Measurements from ENCODE around the gene GNG2. TPM values are rescaled to one million over a fixed set of nuclear protein-coding genes. Genes with fewer than 3 reads are reported as not detected.

The GNG2 gene
- total and polyA plus RNA-seq, 10 of the 15 experiments (the other 5 are each of a cell fraction or from before 2014, with no cell fraction given), result 31.6 to 114 (median 66.4) TPM

GRCh38 chr14:51818748-51819380 lies 41.5 kb upstream of the GNG2 start (continued):
- TF ChIP-seq POLR2AphosphoS2 (IDR thresholded peaks at IDR 0.05; ENCODE audit: low read depth, low read length) (no peak), GATAD2B (conservative IDR thresholded peaks at IDR 0.05; ENCODE audit: low read depth) (no peak), PRDM15 (CRISPR knock-in tag; IDR thresholded peaks at IDR 0.05) (no peak)

GRCh38 chr14:51821822-51822221 lies 38.6 kb upstream of the GNG2 start:
- Histone ChIP-seq H3K9ac (ENCODE audit: control insufficient read depth, insufficient read depth, low read length) (no peak overlapping the region), H3K27ac (ENCODE audit: control insufficient read depth, insufficient read depth) (no peak overlapping the region), H3K4me3 (no peak overlapping the region), H3K9me3 (replicated peaks; ENCODE audit: control insufficient read depth, insufficient read depth, low read length) (no peaks in the 10 kb centered on the region), H3K27me3 (replicated peaks in 1 of 2; ENCODE audit: control insufficient read depth in 2 of 2, insufficient read depth in 2 of 2, low read length in 1 of 2) (no peaks in the 10 kb centered on the region), H3K4me2 (ENCODE audit: control insufficient read depth, insufficient read depth) (no peak overlapping the region), H2AFZ (ENCODE audit: control insufficient read depth, low read depth, low read length) (no peak overlapping the region), H4K20me1 (ENCODE audit: control insufficient read depth, insufficient read depth) (no peaks in the 10 kb centered on the region), H3K4me1 (ENCODE audit: control insufficient read depth, insufficient read depth, low read length) (no peaks in the 10 kb centered on the region), H3K79me2 (ENCODE audit: control insufficient read depth, insufficient read depth, low read length) (no peaks in the 10 kb centered on the region), H3K36me3 (ENCODE audit: control insufficient read depth in 2 of 2, insufficient read depth in 2 of 2, low read length in 1 of 2) (no peaks in the 10 kb centered on the region)
- ChIA-PET RAD21 (ENCODE audit: unreplicated experiment) (no interaction called here), SMC1A (ENCODE audit: uncharacterized antibody, unreplicated experiment) (interaction anchor here (1.1 kb wide), 1 partner anchor 157 kb away, joined by 4 read pairs; no protein-coding TSS in a partner anchor), CTCF (no interaction called here), POLR2A (interaction anchor here (1.4 kb wide), 1 partner anchor 14 kb away, joined by 3 read pairs; no protein-coding TSS in a partner anchor)
- intact Hi-C loops (cut with micrococcal nuclease; ENCODE audit: unreplicated experiment) (no loop called here), in situ Hi-C loops (cut with MboI) (no loop called here)
- ATAC-seq (no peak), FAIRE-seq (no peak), DNase-seq (ENCODE audit: low read depth, low spot score) (no peak)
- no TSS peak for BruUV-seq (replicated peaks)
- TF ChIP-seq RCOR1 (conservative IDR thresholded peaks at IDR 0.05; ENCODE audit: low read depth, low read length) (no peak), CHD1 (IDR thresholded peaks at IDR 0.05; ENCODE audit: low read depth, low read length) (no peak), HSF1 (IDR thresholded peaks at IDR 0.05; ENCODE audit: low read depth, low read length) (no peak), REST (IDR thresholded peaks at IDR 0.05; ENCODE audit: low read depth, low read length) (no peak), ZBTB4 (CRISPR knock-in tag; IDR thresholded peaks at IDR 0.05) (no peak), RAD21 (IDR thresholded peaks at IDR 0.05; ENCODE audit: insufficient read depth, low read depth, low read length) (no peak)
